GM18499 (cell line): Measurements from ENCODE around the gene CNR2.
"Not testable (repeated sequence)": the region's sequence is repeated elsewhere in the genome, so short reads cannot be mapped to it uniquely, and the experiment has no call there.

Source experiments
- ATAC-seq: cut with Tn5 transposase; IDR thresholded peaks from one replicate; pipeline ENCODE4 v1.9.1; 2021; ENCODE audit warnings: moderate number of reproducible peaks; ENCODE audit not compliant: insufficient read depth, unreplicated experiment

The CNR2 gene

DNA sequence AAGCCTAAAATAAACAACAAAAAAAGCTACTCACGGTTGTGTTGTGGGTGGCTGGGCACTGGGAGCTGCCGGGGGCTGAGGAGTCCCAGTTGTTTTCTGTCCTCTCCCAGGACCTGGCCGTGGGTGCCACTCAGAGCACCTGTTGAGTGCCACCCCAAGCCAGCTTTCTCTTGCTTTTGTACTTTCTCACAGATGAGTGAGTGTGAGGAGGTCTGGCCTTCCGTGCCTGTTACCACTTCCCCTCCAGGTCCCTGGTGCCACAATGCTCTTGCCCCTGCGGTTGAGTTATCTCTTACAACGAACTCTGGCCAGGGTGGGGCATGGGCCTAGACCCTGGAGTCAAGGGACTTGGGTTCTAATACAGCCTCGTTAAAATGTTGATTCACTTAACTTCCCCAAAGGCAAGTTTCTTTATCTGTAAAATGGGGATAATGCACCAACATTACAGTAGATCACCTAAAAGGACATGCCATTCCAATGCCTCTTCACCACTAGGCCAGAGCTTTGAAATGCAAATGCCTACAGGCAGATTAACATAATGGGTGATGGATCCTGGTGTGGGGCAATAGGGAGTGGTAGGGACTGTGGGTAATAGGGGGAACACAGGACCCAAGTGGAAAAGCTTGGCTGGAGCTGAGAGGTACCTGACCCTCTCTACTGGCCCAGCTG is at the start of gene CNR2:
Gene CNR2, minus strand, starts transcription at position 151 of the 669 bp plus-strand sequence. CDS start 37,745 bp downstream, outside the sequence.
- ATAC-seq, result no peak

DNA sequence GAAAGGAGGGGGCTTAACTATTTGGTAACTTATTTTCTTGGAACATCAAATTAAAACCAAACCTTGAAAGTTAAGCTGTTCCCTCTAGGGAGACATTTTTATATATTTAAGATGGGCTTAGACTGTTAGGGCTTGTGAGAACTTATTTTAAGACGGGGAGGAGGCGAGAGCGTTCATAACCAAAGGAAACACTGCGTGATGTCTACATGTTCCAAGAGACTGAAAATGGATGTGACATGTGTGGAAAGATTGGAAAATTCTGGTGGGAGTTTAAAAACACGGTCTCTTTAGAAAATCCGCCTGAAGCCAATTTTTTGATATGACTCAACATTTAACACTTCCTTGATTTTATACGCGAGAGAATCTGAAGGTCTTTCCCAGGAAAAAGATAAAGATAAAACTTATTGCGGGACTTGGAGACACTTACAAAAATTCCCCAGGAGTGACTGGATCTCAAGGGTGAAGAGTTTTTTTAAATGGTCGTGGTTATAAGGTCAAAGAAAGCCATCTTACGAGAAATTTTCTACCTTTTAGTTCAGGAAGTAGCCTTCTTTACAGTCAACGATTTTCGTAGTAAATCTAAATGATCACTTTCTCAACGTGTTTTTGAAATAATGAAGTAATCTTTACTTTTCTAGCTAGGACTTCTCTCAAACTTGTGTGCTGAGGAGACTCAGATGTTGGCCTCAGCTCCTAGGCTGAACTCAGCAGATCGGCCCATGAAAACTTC is 47.3 kb upstream of the CNR2 start:
- ATAC-seq, result no peak

DNA sequence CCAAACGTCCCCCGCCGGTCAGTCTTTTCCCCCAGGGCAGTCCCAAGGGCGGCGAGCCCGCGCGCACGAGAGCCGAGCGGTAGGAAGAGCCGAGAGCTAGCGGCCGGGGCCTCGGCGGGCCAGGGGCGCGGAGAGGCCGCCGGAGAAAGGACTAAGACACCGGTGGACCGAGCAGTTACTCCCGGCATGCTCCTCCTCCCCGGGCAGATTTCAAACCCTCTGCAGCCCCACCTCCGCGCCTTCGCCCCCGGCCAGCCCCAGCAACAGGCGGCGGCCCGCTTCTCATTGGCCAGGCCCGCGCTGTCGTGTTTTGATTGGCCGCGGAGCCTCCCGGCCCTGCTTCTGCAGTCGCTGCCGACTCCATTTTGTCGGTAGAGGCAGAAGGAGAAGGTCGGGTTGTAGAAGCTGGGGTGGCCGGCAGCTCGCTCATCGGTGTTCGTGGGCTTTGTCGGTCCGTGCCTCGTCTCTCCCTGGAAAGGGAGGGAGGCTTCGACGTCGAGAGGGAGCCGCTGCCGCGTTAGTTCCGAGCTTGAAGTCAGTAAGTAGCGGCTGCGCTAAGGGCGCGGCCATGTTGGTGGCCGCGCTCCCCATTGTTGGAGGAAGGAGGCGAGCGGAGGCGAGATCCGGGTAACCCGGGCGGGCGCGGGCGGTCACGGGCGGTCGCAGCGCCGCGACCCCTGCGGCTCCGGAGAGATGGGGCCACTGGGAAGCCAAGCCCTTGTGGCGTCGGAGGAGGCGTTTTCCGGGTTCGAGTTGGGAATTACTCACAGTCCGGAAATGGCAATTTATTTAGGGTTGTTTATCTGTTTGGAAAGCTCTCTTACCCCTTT is 46.5 kb upstream of the CNR2 start, which contains the start of gene PNRC2:
Gene PNRC2, plus strand, starts transcription at position 368 of the 830 bp plus-strand sequence. CDS start 1,630 bp downstream, outside the sequence.
- ATAC-seq, result no peak

DNA sequence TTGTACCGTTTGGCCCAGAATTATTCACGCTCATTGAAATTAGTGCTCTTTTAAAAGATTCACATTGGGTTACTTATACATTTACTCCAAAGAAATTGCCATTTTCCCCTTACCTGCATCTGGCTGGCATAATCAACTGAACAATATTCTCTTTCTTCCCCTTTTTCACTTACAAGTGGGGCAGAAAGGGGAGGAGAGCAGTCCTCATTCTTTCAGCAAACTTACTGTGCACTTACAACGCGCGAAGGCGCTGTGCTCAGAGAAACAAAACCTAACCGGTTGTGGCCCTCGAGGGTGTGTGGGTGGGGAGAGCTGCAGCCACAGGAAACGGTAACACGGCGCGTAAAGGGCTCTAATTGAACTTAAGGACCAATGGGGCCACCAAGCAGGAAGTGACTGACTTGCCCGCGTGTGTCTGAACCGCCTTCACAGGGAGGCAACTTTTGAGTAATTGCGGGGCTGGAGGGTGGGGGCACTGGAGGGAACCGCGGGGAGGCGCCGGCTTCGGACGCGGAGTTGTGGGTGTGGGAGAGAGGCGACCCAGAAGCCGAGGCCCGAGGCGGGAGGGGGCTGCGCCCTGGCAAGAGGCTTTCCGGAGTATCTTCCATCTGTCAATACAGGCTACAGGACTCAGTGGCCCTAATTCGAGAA is 45.8 kb upstream of the CNR2 start:
- peak; percentile 44 for ATAC-seq

DNA sequence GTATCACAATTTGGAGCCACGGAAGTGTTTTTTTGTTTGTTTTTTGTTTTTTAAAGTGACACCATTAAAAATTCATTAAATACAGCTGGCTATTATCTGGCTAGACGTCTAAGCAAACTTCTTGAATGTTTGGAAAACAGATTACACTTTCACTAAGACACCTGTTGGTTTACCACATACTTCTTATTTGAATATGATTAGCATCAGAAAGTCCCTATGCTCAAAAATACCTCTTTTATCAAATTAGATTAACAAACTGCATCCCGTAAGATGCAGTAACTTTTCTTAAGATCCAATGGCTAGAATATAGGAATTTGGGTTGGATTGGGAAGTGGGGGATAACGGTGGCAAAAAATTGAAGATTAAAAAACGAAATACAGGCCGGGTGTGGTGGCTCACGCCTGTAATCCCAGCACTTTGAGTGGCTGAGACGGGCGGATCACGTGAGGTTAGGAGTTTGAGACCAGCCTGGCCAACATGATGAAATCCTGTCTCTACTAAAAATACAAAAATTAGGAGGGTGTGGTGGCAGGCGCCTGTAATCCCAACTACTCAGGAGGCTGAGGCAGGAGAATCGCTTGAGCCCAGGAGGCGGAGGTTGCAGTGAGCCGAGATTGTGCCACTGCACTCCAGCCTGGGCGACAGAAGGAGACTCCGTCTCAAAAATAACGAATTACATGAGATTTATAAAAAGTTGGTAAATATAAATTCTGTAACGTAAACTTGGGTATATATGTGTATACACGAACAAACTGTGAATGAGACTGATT is 45.1 kb upstream of the CNR2 start:
- ATAC-seq, result not testable (repeated sequence)

DNA sequence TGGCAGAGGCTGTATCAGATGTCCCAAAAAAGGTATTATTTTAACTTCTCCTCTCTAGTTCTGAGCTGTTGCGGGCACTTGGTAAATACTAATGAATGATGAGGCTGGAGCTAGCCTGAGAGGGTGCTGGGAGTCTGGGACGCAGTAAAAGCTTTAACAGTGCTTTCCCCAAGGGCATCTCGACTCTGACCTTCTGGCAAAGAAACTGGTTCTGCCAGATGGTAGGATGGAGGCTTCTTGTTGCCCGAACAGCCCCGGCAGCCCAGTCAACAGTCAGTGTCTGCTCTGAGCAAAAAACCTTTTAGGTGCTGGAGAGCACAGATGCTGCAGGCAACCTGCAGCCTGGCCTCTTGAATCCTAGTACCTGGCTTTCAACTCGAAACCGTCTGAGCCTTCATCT is 43.9 kb upstream of the CNR2 start:
- no peak for ATAC-seq

DNA sequence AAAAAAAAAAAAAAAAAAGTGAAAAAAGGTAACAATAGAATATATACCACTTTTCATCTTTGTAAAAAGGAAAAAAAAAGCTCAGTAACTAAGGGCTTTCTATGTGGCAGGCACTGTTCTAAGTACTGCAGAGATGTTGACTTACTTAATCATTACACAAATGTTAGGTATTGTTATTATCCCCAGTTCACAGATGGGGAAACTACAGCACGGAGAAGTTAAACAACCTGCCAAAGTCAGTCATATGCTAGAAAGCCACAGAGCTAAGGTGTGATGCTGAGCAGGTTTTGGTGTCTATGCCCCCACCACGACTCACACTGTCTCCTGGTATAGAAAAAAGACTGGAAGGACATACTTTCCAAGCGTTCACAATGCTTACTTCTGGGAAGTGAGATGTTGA is 39.9 kb upstream of the CNR2 start:
- no peak for ATAC-seq

DNA sequence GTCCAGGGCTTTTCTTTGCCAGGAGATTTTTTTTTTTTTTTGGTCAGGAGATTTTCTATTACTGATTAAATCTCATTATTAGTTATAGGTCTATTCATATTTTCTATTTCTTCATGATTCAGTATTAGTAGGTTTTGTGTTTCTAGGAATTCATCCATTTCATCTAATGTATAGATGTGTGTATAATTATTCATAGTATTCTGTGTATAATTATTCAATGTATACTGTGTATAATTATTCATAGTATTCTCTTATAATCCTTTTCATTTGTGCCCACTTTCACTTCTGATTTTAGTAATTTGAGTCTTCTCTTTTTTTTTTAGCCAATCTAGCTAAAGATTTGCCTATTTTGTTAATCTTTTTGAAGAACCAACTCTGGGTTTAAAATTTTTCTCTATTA is 34.2 kb upstream of the CNR2 start:
- ATAC-seq, result no peak

DNA sequence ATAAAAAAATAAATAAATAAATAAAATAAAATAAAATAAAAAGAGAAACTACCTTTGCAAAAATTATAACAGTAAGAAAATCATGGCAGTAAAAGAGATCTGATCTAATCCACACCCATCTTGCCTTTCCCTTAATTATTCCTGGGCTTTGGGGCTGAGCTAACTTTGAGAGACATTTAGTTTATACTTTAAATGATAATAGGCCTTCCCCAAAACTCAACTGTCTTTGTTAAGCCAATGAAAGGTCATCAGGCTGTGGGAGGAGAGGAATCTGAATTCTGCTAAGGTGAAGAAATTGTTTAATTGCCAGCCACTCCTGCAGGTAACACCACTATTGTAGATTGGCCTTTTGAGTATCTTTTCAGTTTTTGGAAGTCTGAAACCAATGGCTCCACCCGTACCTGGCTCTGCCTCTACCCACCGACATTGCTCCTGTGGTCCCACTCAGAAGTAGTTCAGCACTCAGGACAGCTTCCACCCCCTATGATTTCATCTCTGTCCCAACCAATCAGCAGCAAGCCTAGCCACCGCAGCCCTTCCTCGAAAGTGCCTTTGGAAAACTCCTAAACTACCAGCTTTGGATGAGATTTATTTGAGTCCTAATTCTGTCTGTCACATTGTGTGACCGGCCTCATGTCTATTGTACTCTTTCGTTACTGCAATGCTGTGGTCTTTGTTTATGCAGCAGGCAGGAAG is 23.5 kb upstream of the CNR2 start:
- ATAC-seq, result no peak

DNA sequence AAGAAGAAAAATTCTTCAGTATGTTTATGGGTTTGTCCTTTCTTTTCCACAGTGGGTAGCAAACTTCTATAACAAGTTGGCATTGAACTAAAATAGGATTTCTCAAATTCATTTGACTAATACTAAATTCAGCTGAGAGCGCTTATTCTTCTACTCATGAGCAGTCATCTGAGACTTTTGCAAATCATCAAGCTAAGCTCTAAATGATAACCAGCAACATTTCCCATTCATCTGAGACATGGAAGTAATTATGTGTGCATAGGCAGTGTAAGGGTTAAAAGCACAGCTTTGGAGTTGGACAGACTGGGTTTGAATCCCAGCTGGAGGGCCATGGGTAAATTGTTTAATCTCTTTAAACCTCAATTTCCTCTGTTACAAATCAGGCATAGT is 18.3 kb upstream of the CNR2 start:
- no peak for ATAC-seq

DNA sequence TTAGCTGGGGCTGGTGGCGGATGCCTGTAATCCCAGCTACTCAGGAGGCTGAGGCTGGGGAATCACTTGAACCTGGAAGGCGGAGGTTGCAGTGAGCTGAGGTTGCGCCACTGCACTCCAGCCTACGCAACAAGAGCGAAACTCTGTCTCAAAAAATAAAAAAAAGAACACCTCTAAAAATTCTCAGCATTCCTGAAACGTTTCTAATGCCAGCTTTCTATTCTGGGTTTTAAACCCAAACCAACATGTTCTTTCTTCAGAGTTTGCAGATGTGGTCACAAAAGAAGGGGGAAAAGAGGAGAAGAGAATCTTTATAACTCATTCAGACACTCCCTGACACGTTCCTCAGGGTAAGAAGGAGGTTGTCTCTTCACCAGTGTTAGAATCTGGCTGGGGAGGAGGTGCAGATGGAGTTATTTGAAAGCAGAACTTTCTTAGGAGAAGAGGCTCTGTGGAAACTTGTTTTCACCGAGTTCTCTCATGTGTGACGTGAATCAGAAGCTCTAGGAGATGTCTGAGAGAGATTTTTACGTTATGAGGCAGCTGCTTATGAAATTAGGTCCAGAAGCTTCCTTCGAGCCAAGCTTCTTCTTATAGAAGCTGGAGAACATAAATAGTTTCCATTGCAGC is 17.8 kb upstream of the CNR2 start:
- no peak for ATAC-seq

DNA sequence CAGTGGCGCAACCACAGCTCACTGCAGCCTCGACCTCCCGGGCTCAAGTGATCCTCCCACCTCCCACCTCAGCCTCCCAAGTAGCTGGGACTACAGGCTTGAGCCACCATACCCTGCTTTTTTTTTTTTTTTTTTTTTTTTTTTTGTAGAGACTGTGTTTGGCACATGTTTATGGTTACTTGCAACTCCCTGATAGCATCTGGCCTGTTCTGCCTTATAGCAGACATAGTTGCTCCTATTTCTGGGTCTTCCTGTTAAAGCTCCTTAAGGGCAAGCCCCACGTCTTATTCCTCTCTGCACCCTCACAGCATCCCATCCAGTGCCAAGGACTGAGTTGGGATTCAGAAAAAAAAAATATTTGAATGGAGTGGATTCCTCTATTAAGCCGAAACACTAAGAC is 17.1 kb upstream of the CNR2 start:
- ATAC-seq, result no peak

DNA sequence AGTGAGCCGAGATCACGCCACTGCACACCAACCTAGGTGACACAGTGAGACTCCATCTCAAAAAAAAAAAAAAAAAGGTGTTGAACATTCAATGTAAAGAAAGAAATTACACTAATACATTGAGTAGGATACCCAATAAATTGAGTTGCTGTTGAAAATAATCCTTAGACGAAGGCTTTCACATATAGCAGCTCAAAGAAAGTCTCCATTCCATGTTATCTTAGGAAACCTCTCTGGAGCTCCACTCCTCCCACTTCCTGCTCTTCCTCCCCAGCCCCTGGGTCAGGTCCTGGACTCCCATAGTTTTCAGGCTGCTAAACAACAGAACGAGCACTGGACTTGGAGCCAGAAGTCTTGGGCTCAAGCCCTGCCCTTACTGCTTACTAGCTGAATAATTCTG is 15.6 kb upstream of the CNR2 start:
- ATAC-seq, result no peak

DNA sequence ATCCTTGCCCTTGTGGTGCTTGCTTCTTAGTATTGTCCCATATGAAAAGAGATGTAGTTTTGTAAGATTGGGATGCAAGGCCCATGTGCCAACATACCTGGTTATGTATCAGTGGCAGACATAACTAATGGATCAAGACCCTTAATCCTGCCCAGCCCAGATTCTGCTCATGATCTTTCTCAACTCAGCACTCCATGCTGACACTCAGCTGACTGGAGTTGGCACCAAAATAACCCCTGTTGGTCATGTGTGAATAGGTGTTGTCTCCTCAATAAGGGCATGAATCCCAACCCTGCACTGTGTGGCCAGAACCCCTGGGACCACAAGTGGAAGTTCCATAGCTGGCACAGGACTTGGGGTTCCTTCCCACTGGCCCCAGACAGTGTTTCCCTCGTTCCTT is 13.9 kb upstream of the CNR2 start:
- ATAC-seq, result no peak

DNA sequence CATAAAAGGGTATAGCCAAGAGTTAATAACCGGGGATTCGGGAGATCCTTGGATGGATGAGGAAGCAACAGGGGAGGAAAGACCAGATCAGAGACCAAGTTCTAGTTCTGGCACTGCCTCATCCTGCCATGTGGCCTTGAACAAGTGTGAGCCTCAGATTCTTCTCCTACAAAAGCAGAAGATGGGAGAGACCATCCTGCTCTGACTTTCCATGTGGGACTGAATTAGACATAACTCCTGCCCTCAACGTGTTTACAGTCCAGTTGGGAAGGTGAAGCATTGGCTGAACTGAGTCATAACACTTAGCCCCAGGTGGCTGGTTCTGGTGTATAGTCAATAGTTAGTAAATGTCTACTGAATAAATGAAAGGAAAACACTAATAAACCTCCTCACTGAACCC is 12.1 kb upstream of the CNR2 start:
- ATAC-seq, result no peak

DNA sequence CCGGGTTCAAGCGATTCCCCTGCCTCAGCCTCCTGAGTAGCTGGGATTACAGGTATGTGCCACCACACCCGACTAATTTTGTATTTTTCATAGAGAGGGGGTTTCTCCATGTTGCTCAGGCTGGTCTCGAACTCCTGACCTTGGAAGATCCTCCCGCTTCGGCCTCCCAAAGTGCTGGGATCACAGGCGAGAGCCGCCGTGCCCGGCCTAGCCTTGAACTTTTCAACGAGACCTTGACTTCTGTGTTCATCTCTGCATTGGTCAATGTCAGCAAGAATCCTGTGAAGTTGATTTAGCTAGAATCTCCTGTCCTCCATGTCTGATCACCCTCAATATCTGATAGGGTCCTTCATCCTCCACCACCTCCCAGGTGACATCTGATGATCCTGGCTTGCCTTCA is 11.4 kb upstream of the CNR2 start:
- no peak for ATAC-seq

DNA sequence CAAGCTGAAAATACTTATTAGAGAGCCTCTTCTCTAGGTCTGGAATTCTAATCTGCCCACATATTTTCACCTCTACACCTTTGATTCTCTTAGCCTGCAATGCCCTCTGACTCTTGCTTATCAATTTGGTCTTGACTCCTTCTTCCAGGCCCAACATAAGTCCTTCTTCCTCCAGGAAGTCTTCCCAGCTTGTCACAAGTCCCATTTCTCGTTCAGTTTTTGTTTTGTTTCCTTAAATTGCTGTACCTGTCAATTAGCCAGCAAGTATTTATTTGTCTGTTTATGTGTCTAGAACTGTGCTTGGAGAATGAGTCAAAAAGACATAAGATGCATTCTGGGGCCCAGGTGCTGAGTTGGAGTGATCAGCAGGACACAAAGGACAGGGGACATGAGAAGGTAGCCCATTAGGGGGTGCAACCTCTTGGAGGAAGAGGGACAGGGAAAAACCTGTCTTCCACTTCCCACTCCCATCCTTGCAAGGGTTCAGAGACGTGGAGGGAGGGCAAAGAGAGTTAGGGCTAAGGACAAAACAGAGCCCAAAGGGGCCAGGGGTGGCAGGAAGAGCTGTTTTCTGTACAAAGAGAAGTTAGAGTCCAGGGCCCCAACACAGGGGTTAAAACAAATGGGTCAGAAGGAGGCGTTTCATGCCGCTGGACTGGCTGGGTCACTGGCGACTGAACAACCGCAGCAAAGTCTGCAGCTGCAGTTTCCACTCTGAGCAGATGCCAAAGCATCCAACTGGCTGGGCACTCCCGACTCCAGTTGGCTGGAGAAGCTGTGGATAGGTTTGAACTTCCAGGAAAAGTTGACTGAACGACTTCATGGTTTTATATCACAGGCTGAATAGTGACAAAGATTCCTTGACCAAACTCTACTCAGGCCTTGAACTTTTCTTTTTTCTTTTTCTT is 10.7 kb upstream of the CNR2 start:
- no peak for ATAC-seq
